ENCODE results near the gene LY6G6C.

DNA sequence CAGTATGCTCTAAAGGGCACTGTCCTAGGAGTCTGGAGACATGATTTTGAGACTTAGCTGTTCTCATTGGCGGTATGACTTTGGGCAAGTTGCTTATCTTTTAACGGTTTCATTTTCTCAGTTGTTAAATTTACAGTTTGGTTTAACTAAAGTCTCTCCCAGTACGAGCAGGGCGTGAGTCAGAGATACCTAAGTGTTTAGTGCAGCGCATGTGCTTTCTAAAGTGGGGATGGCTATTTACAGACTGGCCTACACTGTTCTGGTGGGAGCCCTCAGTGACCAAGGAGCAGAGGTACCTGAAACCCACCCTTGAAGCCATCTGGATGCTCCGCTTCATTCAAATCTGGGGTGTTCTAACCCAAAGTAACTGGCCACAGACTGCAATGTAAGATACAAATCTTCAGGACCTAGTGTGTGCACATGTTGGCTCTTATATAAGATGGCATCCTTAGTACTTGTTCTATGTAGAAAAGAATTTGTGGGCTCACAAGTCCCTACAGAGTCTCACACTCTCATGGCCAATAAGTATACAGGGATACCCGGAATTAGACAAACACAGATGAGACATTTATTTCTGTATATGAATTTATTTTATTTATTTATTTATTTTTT lies 29.0 kb upstream of the LY6G6C start:
- TF ChIP-seq TARDBP (IDR thresholded peaks at IDR 0.05) (no peak), FOXK2 (IDR thresholded peaks at IDR 0.05) (no peak), SP1 (IDR thresholded peaks at IDR 0.05) (no peak), BHLHE40 (IDR thresholded peaks at IDR 0.05; ENCODE audit: borderline replicate concordance) (no peak), HDGF (IDR thresholded peaks at IDR 0.05; ENCODE audit: borderline replicate concordance) (no peak)

All from HEK293T (cell line).